ENCODE results near the gene FGFR1OP2. TPM values are rescaled to one million over a fixed set of nuclear protein-coding genes. Genes with fewer than 3 reads are reported as not detected.

The FGFR1OP2 gene
- total RNA-seq, 2 donors from 2014 or later, result 39.2 to 41.5 TPM

- Histone ChIP-seq H3K36me3 (replicated peaks in 1 of 2; ENCODE audit: insufficient read depth in 1 of 2, low read depth in 2 of 2) (no peaks in the 10 kb centered on the region), H3K27ac (no peak overlapping the region), H3K4me1 (peaks cover 50% of the 10 kb centered on the region), H3K9me3 (no peaks in the 10 kb centered on the region), H3K27me3 (no peaks in the 10 kb centered on the region), H3K4me3 (no peak overlapping the region)
- TF ChIP-seq POLR2A (IDR thresholded peaks at IDR 0.05), result no peak
- TF ChIP-seq CTCF (IDR thresholded peaks at IDR 0.05), result no peak
- no peak for ATAC-seq
- 8 to 28% methylated on average over 1 of the region's 1 CpG for WGBS, 2 donors
- DNase-seq, result no peak
- intact Hi-C loops (cut with DNase I), result no loop called here
Measured at GRCh38 chr12:26939953-26940352, 1.7 kb downstream of the FGFR1OP2 start.

GRCh38 chr12:26940516-26941214 lies 2.4 kb downstream of the FGFR1OP2 start:
- no peaks in the 10 kb centered on the region for H3K36me3 ChIP-seq (replicated peaks in 1 of 2; ENCODE audit: insufficient read depth in 1 of 2, low read depth in 2 of 2)
- H3K4me1 ChIP-seq, result peaks cover 46% of the 10 kb centered on the region
- WGBS, 2 donors, result 72 to 83% methylated on average over 3 of the region's 3 CpGs
- no peak for TF ChIP-seq CTCF (IDR thresholded peaks at IDR 0.05)
- no peak for TF ChIP-seq POLR2A (IDR thresholded peaks at IDR 0.05)
- no peak overlapping the region for H3K27ac ChIP-seq
- DNase-seq, result no peak
- intact Hi-C loops (cut with DNase I), result no loop called here
- no peak overlapping the region for H3K4me3 ChIP-seq
- H3K27me3 ChIP-seq, result no peaks in the 10 kb centered on the region
- no peak for ATAC-seq
- no peaks in the 10 kb centered on the region for H3K9me3 ChIP-seq

GRCh38 chr12:26941215-26941594 lies 2.9 kb downstream of the FGFR1OP2 start:
- WGBS, 2 donors, result 46 to 56% methylated on average over 1 of the region's 1 CpG

GRCh38 chr12:26948309-26948708 lies 10.0 kb downstream of the FGFR1OP2 start:
- no peaks in the 10 kb centered on the region for H3K4me1 ChIP-seq
- intact Hi-C loops (cut with DNase I), result no loop called here
- H3K36me3 ChIP-seq (replicated peaks in 1 of 2; ENCODE audit: insufficient read depth in 1 of 2, low read depth in 2 of 2), result no peaks in the 10 kb centered on the region
- DNase-seq (no peak), ATAC-seq (no peak)
- no peak for TF ChIP-seq CTCF (IDR thresholded peaks at IDR 0.05)
- TF ChIP-seq POLR2A (IDR thresholded peaks at IDR 0.05), result no peak
- WGBS, 2 donors, result 88 to 97% methylated on average over 1 of the region's 1 CpG
- peaks cover 0 to 4% (median 0%) of the 10 kb centered on the region in 3 donors for H3K9me3 ChIP-seq
- H3K27me3 ChIP-seq, result no peaks in the 10 kb centered on the region
- H3K4me3 ChIP-seq, result no peak overlapping the region
- no peak overlapping the region for H3K27ac ChIP-seq

More at GRCh38 chr12:26941215-26941594, 2.9 kb downstream of the FGFR1OP2 start:
- Histone ChIP-seq H3K4me3 (no peak overlapping the region), H3K9me3 (no peaks in the 10 kb centered on the region), H3K27ac (no peak overlapping the region), H3K4me1 (peaks cover 41% of the 10 kb centered on the region), H3K36me3 (replicated peaks in 1 of 2; ENCODE audit: insufficient read depth in 1 of 2, low read depth in 2 of 2) (no peaks in the 10 kb centered on the region), H3K27me3 (no peaks in the 10 kb centered on the region)
- no peak for DNase-seq
- no peak for ATAC-seq
- TF ChIP-seq POLR2A (IDR thresholded peaks at IDR 0.05), result no peak
- TF ChIP-seq CTCF (IDR thresholded peaks at IDR 0.05), result no peak
- intact Hi-C loops (cut with DNase I), result no loop called here

GRCh38 chr12:26953447-26953846 lies 15.2 kb downstream of the FGFR1OP2 start:
- TF ChIP-seq POLR2A (IDR thresholded peaks at IDR 0.05) (no peak), CTCF (IDR thresholded peaks at IDR 0.05) (no peak)
- peak in 3 of 4 donors; percentile 16 to 68 (median 21) for DNase-seq
- Histone ChIP-seq H3K27me3 (no peaks in the 10 kb centered on the region), H3K4me1 (no peaks in the 10 kb centered on the region), H3K27ac (peak overlapping the region in 1 of 4 donors; percentile 17), H3K9me3 (peaks cover 0 to 2% (median 0%) of the 10 kb centered on the region in 3 donors), H3K4me3 (no peak overlapping the region), H3K36me3 (replicated peaks in 1 of 2; ENCODE audit: insufficient read depth in 1 of 2, low read depth in 2 of 2) (peaks cover 0 to 10% of the 10 kb centered on the region in 2 donors)
- WGBS, 2 donors, result 26 to 52% methylated on average over 1 of the region's 1 CpG
- intact Hi-C loops (cut with DNase I), result no loop called here
- ATAC-seq, result no peak

Data from body of pancreas (tissue), 4 donors.